H1 (cell line): Measurements from ENCODE around the gene SH3GL2. TPM values are rescaled to one million over a fixed set of nuclear protein-coding genes. Genes with fewer than 3 reads are reported as not detected.

ENCODE experiments used
- BACH1 ChIP-seq: IDR thresholded peaks from 2 replicates; pipeline ENCODE4 v1.6.1; 2012; ENCODE audit warnings: low read length, improper control_type of control experiment
- CHD1 ChIP-seq: IDR thresholded peaks from 2 replicates; pipeline ENCODE4 v1.6.1; 2012; ENCODE audit warnings: low read depth, low read length, improper control_type of control experiment
- EP300 ChIP-seq, 2 experiments: IDR thresholded peaks; 1 replicate in 1 of 2; 2 replicates in 1 of 2; pipeline ENCODE4 v1.6.1; 2011 to 2012; ENCODE audit warnings: low read depth in 2 of 2, low read length in 2 of 2, mild to moderate bottlenecking in 2 of 2, borderline replicate concordance in 1 of 2, inconsistent platforms in 1 of 2, moderate library complexity in 1 of 2
- POU5F1 ChIP-seq: IDR thresholded peaks from 2 replicates; pipeline ENCODE4 v1.6.1; 2011; ENCODE audit warnings: low read depth, mild to moderate bottlenecking, low read length, moderate library complexity
- SUZ12 ChIP-seq: fragments of 200-600 bp; sonication (generic); IDR thresholded peaks from 2 replicates; pipeline ENCODE4 v1.6.1; 2012; ENCODE audit warnings: mild to moderate bottlenecking, inconsistent platforms, low read length, moderate library complexity, mixed read lengths
- TAF7 ChIP-seq: optimal IDR thresholded peaks from 2 replicates; pipeline ENCODE3; 2011; ENCODE audit warnings: low read depth, mild to moderate bottlenecking, inconsistent platforms, low read length, moderate library complexity, borderline replicate concordance
- TCF12 ChIP-seq: IDR thresholded peaks from 2 replicates; pipeline ENCODE4 v1.6.1; 2011; ENCODE audit warnings: low read depth, mild to moderate bottlenecking, low read length
- TEAD4 ChIP-seq: IDR thresholded peaks from 2 replicates; pipeline ENCODE4 v1.6.1; 2012; ENCODE audit warnings: low read depth, low read length, inconsistent platforms, mixed read lengths
- polyA plus RNA-seq, 7 experiments: library from polyadenylated mRNA; depleted of rRNA in 3 of 7; stranded (reverse) in 5 of 7; unstranded in 2 of 7; fragments of >200 nt in 5 of 7; fragments of 200-250 nt in 2 of 7; gene quantifications; 1 replicate in 5 of 7; 2 replicates in 1 of 7; 4 replicates in 1 of 7; pipeline versions ENCODE4 v1.2.1 to v1.2.3, GENCODE V29; 2011 to 2013; ENCODE audit warnings: missing spikeins in 2 of 7, mixed read lengths in 2 of 7
- total RNA-seq: library from RNA; stranded (reverse); fragmentation: NEBNext Ultra II Directional; extraction: Animal tissue kit (Norgen Biotek cat#: 25700); gene quantifications from 2 replicates; pipeline ENCODE4 v1.2.1, GENCODE V29; 2021

SH3GL2 gene
- total and polyA plus RNA-seq, 2 of the 8 experiments (the other 6 are each of a cell fraction or from before 2014, with no cell fraction given) = 4.7 to 5.3 TPM

DNA sequence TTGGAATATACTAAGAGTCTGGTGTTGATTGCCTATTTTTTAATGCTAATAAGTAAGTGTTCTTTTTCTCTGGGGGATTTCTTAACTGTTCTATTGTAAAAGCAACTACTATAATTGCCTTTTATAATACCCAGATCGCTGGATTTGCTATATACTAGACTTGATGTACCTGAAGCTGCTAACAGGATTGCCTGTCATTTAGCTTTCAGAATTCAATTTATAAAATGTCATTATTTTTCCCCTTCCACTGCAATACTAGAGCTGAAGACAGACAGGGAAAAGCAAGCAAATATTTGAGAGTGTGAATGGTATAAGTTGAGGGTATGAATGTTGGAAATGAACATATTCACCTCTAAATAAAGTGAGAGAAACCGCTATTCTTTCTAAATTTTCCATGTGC is 115.5 kb downstream of the SH3GL2 start (continued):
- TF ChIP-seq EP300 (IDR thresholded peaks at IDR 0.05; ENCODE audit: borderline replicate concordance in 1 of 2, low read depth in 2 of 2, low read length in 2 of 2) (no peak), TCF12 (no peak), POU5F1 (no peak), SUZ12 (no peak), BACH1 (no peak), TEAD4 (no peak), CHD1 (no peak), TAF7 (no peak)
